PC-9 (cell line): Measurements from ENCODE around the gene DHCR7. TPM values are rescaled to one million over a fixed set of nuclear protein-coding genes. Genes with fewer than 3 reads are reported as not detected.

ENCODE experiments used
- BruUV-seq: library from RNA; stranded (reverse); fragments of 400-500 nt; replicated peaks from 2 replicates; lab custom pipeline; 2021; lab: Mats Ljungman, UMichigan
- CTCF ChIA-PET: fragments of 300-600 bp; sonication (Branson Sonifier 250); formaldehyde crosslinking; loops from one replicate; lab custom pipeline; 2022; ENCODE audit warnings: antibody characterized with exemption; lab: Charles Lee
- POLR2A ChIA-PET: fragments of 300-600 bp; sonication (Branson Sonifier 250); formaldehyde crosslinking; loops from one replicate; lab custom pipeline; 2022; ENCODE audit warnings: antibody characterized with exemption; ENCODE audit not compliant: unreplicated experiment; lab: Charles Lee
- DNase-seq, 2 experiments: peaks; one replicate each; pipeline versions ENCODE4 v3.0.0 to v3.0.0-alpha.2; 2015 to 2022; ENCODE audit warnings: mixed read lengths in 1 of 2
- H2AFZ ChIP-seq: fragments of 200-600 bp; sonication (generic); 2 replicates; pipeline ENCODE4 v1.8.1; 2017; ENCODE audit warnings: antibody characterized with exemption
- H3F3A ChIP-seq: fragments of 200-600 bp; sonication (generic); 2 replicates; pipeline ENCODE4 v1.8.1; 2017; ENCODE audit warnings: antibody characterized with exemption, mild to moderate bottlenecking, low read depth; ENCODE audit not compliant: insufficient read depth
- H3K27ac ChIP-seq: fragments of 200-600 bp; sonication (generic); 2 replicates; pipeline ENCODE4 v1.6.1; 2016; ENCODE audit warnings: mixed run types
- H3K27me3 ChIP-seq: fragments of 200-600 bp; sonication (generic); 2 replicates; pipeline ENCODE4 v1.6.1; 2016; ENCODE audit warnings: low read depth, mixed run types; ENCODE audit not compliant: insufficient read depth
- H3K36me3 ChIP-seq: fragments of 200-600 bp; sonication (generic); 2 replicates; pipeline ENCODE4 v1.6.1; 2016; ENCODE audit warnings: low read depth, mixed run types
- H3K4me1 ChIP-seq: fragments of 200-600 bp; sonication (generic); replicated peaks from 2 replicates; pipeline ENCODE4 v1.6.1; 2016; ENCODE audit warnings: mixed run types; ENCODE audit not compliant: insufficient read depth
- H3K4me2 ChIP-seq: fragments of 200-600 bp; sonication (generic); 2 replicates; pipeline ENCODE4 v1.6.1; 2017; ENCODE audit warnings: mixed run types
- H3K4me3 ChIP-seq: fragments of 200-600 bp; sonication (generic); 2 replicates; pipeline ENCODE4 v1.6.1; 2016; ENCODE audit warnings: mixed run types
- H3K79me2 ChIP-seq: fragments of 200-600 bp; sonication (generic); 2 replicates; pipeline ENCODE4 v1.6.1; 2017; ENCODE audit warnings: low read depth, mixed run types
- H3K9me2 ChIP-seq: fragments of 200-600 bp; sonication (generic); 2 replicates; pipeline ENCODE4 v1.8.1; 2017; ENCODE audit warnings: mild to moderate bottlenecking; ENCODE audit not compliant: insufficient read depth
- H3K9me3 ChIP-seq: fragments of 200-600 bp; sonication (generic); 2 replicates; pipeline ENCODE4 v1.8.1; 2016; ENCODE audit warnings: low read depth; ENCODE audit not compliant: insufficient read depth
- H4K20me1 ChIP-seq: fragments of 200-600 bp; sonication (generic); 2 replicates; pipeline ENCODE4 v1.8.1; 2017; ENCODE audit not compliant: insufficient read depth
- CTCF ChIP-seq: fragments of 200-600 bp; sonication (generic); conservative IDR thresholded peaks from 2 replicates; pipeline ENCODE4 v1.6.1; 2017; ENCODE audit warnings: mixed run types, antibody characterized with exemption, mild to moderate bottlenecking, moderate library complexity
- EZH2 ChIP-seq: fragments of 200-600 bp; sonication (generic); IDR thresholded peaks from 2 replicates; pipeline ENCODE4 v1.8.0; 2017; ENCODE audit warnings: antibody characterized with exemption, low read depth
- intact Hi-C: fragments of 100-400 bp; cut with micrococcal nuclease; formaldehyde crosslinking; loops from one replicate; pipeline ENCODE4 v1.10.0; 2022; ENCODE audit not compliant: unreplicated experiment
- total RNA-seq: library from RNA; stranded (reverse); gene quantifications from 2 replicates; pipeline ENCODE4 v1.2.3, GENCODE V29; 2021

DHCR7 gene
- total RNA-seq, 1 experiment from 2014 or later, result 311 TPM

- BruUV-seq, result no TSS peak
- H3K27ac ChIP-seq, result no peak overlapping the region
- no peak overlapping the region for H3K4me3 ChIP-seq
- H3K4me2 ChIP-seq, result no peak overlapping the region
- CTCF ChIA-PET, result no interaction called here
- H3F3A ChIP-seq, result no peaks in the 10 kb centered on the region; the same call in 1 of the 2 replicates
- no peaks in the 10 kb centered on the region for H4K20me1 ChIP-seq
- no peak overlapping the region for H2AFZ ChIP-seq
- TF ChIP-seq CTCF, result no peak
- TF ChIP-seq EZH2, result no peak
- no peak for DNase-seq
- no peaks in the 10 kb centered on the region for H3K9me2 ChIP-seq
- no peaks in the 10 kb centered on the region for H3K27me3 ChIP-seq
- intact Hi-C loops, result no loop called here
- POLR2A ChIA-PET, result no interaction called here
- H3K36me3 ChIP-seq, result peaks cover 28% of the 10 kb centered on the region
- no peaks in the 10 kb centered on the region for H3K9me3 ChIP-seq
- no peaks in the 10 kb centered on the region for H3K79me2 ChIP-seq
- no peaks in the 10 kb centered on the region for H3K4me1 ChIP-seq
These were observed 22.8 kb upstream of the DHCR7 start for GRCh38 chr11:71470946-71471345.

DNA sequence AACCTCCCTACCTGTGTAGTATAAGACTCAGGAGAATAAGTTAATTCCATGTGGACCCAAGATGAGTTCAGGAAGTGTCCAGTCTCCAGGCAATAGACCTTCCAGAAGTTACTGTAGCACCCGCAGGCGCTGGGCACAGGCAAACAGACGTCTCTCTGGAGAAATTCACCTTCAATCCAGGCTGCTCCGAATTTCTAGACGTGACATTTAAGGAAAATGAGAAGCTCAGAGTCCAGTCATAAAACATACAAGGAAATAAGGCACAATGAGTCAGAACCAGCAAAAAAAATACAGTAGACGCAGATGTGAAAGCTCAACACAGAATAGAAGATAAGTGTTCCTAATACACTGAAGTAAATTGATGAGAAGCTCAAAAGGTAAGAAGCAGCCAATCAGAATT, 19.0 kb upstream of the DHCR7 start:
- Histone ChIP-seq H3K27me3 (no peaks in the 10 kb centered on the region), H3K9me2 (no peaks in the 10 kb centered on the region), H3K27ac (no peak overlapping the region), H3K79me2 (no peaks in the 10 kb centered on the region), H2AFZ (no peak overlapping the region), H3K4me2 (no peak overlapping the region), H3K36me3 (peaks cover 30% of the 10 kb centered on the region), H3K4me1 (no peaks in the 10 kb centered on the region), H3K9me3 (no peaks in the 10 kb centered on the region), H3K4me3 (no peak overlapping the region), H4K20me1 (no peaks in the 10 kb centered on the region), H3F3A (no peaks in the 10 kb centered on the region; the same call in 1 of the 2 replicates)
- POLR2A ChIA-PET, result interaction anchor here (0.7 kb wide), 1 partner anchor 732 kb away, joined by 3 read pairs; no protein-coding TSS in a partner anchor
- no peak for DNase-seq
- TF ChIP-seq CTCF (no peak), EZH2 (no peak)
- BruUV-seq, result no TSS peak
- CTCF ChIA-PET, result no interaction called here
- intact Hi-C loops, result no loop called here

GRCh38 chr11:71466358-71466757, 18.2 kb upstream of the DHCR7 start:
- Histone ChIP-seq H3K27me3 (no peaks in the 10 kb centered on the region), H3K9me3 (no peaks in the 10 kb centered on the region), H3K4me1 (no peaks in the 10 kb centered on the region), H2AFZ (no peak overlapping the region), H3K9me2 (no peaks in the 10 kb centered on the region), H4K20me1 (no peaks in the 10 kb centered on the region), H3K4me3 (no peak overlapping the region), H3F3A (no peaks in the 10 kb centered on the region; the same call in 1 of the 2 replicates), H3K27ac (no peak overlapping the region), H3K36me3 (peaks cover 26% of the 10 kb centered on the region), H3K4me2 (no peak overlapping the region), H3K79me2 (no peaks in the 10 kb centered on the region)
- ChIA-PET POLR2A (no interaction called here), CTCF (no interaction called here)
- no TSS peak for BruUV-seq
- intact Hi-C loops, result no loop called here
- TF ChIP-seq EZH2 (no peak), CTCF (no peak)
- no peak for DNase-seq
